Suppressor macrophage treated with lipopolysaccharide for 1 hour (primary cell): Measurements from ENCODE around the gene SPSB3.
A peak's percentile ranks its signal among the peaks of the same experiment; 100 is the strongest.
"Not testable (repeated sequence)": the region's sequence is repeated elsewhere in the genome, so short reads cannot be mapped to it uniquely, and the experiment has no call there.

Source experiments
- DNase-seq, 3 donors: peaks; one replicate each; pipeline ENCODE4 v3.0.0-alpha.2; 2020 to 2022

Gene SPSB3

DNA sequence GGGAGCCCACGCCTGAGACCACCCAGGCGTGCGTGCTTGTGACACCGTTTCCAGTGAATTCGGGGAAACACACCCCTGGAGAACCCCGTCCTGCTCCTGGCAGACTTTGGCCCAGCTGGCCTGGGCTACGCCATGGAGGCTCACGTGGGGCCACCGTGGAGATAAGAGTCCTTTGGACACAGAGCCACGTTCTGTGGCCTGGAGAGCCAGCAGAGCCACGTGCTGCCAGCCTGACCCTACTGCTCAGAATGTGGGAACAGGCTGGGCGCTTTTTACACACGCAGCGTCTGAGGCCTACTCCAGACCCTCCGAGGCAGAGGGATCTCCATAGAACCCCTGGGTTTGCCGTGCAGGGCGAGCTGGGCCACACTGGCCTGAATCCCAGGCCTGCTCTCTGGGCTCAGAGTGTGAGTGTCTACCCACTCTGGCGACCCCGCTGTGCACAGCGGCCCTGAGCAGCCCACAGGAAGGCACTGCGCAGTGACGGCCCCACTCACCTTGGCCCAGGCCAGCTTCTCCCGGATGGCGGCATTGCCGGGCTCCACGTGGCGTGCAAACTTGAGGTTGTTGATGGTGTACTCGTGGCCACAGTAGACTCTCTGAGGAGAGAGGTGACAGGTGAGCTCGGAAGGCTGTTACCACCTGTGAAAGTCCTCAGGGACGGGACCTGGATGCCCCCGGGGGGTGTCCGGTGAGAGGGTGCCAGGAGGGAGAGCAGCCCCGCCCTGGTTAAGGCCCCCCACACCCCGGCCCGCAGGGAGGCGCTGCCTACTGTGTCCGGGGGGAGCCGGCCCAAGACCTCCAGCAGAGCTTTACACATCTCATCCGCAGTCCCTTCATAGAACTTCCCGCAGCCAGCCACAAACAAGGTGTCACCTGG, 34.3 kb upstream of the SPSB3 start:
- DNase-seq: no peak

DNA sequence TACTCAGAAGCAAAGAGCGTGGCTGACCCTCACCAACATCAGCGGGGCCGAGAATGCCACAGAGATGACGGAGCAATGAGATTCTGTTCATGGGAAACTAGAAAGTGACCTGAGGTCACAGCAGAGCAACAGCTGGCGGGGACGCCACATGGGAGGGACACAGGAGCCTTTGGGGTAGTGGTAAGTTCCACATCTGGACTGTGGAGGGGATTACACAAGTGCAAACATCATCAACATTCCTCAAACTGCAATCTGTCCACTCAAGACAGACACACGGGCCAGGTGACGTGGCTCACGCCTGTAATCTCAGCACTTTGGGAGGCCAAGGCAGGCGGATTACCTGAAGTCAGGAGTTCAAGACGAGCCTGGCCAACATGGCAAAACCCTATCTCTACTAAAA, 33.1 kb upstream of the SPSB3 start:
- no peak for DNase-seq

DNA sequence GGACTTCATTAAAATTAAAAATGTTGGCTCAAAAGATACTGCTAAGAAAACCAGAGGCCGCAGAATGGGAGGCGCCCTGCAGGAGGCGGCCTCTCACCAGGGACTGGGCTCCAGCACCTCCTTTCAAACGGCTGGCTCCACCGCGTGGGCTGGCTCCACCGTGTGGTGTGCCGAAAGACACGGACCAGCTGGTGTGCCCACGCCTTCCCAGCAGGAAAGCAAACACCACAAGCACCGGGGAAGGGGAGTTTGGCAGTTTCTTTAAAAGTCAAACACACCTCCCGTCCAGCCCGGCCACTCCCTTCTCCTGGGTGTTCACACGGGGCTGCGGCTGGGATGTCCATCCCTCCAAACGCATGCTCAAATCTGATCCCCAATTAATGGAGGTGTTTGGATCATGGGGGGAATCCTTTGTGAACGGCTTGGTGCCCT, 30.4 kb upstream of the SPSB3 start:
- DNase-seq: peak; percentile 69 to 84 (median 75)

DNA sequence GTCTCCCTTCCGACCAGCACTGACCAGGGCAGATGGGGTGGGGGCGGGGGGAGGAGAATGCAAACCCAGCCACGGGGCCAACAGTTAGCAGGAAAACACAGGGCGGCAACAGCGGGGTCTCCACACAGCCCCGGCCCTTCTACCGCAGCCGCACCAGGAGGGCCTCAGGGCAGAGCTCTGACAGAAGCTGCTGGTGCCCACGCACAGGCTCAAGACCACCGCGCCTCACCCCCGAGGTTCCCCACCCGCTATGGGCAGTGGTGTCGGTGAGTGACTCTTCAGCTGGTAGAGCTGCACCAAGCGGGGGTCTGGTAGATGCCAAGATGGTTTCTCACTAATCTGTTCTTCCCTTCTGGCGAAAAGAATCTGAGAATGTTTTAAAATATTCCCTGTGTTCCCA, 28.2 kb upstream of the SPSB3 start:
- DNase-seq: no peak

DNA sequence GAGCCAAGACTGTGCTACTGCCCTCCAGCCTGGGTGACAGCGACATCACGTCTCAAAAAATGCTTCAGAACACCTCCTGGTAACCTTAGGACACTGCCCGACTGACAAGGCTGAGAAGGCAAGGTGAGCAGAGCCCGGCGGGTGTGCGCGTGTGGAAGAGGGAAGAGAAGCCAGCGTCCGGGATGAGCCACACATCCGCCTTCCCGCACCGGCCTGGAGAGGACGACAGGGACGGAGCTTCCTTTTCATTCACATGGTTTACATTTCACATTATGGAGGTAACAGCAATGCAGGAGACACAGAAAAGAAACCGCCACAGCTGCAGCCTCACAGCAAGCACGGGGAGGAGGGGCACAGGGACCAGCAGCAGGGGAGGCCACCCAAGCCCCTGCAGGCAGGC, 27.7 kb upstream of the SPSB3 start:
- DNase-seq: no peak

DNA sequence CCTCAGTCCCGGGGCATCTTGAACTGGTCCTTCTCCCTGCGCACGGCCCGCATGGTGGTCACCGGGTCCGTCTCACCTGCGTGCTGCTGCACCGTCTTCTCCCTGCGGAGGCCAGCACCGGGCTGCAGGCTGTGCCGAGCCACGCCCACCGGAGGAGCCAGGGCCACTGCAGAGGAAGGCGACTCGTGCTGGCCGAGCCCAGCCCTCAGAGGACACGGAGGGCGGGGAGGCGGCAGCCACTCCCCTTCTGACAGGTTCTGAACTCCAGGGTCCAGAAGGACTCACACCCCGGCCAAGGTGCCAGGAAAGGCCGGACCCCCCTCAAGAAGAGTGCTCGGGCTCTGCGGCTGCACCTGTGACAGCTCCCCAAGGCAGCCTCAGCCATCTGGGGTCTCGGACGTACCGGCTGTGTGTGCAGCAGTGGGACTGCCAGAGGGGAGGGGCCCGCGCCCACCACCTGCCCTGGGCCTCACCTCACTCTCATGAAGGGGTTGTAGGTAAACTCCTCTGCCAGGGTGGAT, 27.0 kb upstream of the SPSB3 start:
- no peak for DNase-seq

DNA sequence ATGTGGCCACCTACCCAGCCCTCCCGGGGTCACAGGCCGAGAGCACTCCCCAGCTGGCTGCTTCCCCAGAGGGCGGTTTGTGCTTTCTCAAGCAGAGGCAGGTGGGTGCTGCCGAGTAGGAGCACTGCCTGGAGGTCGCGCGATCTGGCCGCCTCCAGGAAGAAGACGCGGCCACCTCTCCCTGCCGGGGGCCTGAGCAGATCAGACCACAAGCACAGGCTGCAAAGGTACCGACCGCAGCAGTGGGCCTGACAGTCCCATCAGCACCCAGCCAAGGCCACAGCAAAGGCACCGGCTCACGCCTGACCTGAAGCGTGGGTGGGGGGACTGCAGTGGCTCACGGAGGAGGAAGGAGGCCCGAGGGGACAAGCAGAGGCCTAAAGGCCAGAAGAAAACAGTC, 26.3 kb upstream of the SPSB3 start:
- no peak for DNase-seq

DNA sequence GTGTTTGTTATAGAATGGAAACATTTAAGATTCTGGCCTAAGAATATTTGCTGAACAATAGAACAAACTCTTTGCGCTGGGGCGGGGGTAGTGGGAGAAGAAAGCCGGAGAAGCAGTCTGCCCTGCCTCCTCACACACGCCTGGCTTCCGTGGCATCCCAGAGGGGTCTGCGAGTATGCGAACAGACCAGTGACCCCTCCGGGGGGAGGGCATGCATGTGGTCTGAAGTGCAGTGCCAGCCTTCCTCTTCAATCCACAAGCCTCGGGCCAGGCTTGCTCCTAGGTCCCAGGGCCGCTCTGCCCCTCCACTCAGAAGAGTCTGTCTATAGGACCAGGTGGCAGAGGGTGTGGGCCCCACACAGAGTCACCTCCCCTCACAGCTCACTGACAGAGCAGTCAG, 25.3 kb upstream of the SPSB3 start:
- no peak for DNase-seq

DNA sequence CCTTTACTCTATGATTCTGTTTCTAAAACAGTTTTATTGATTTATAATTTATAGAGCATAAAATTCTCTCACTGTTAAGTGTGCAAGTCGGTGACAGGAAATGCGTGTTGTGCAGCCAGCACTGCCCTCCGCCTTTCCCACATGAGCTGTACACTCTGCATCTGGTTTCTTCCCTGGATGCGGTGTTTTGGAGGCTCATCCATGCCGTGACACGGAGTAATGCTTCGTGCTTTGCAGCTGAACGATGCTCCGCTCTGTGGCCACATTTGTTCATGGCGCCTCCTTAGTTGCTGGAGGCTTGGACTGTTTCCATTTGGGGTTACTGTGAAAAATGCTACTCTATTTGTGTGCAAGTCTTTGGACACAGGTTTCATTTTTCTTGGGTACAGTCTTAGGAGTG, 18.3 kb upstream of the SPSB3 start:
- no peak for DNase-seq

DNA sequence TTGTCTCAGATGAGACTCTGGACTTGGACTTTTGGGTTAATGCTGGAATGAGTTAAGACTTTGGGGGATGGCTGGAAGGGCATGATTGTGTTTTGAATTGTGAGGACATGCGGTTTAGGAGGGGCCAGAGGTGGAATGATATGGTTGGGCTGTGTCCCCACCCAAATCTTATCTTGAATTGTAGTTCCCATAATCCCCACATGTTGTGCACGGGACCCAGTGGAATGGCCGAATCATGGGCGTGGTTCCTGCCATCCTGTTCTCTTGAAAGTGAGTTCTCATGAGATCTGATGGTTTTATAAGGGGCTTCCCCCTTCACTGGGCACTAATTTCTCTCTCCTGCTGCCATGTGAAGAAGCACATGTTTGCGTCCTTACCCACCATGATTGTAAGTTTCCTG, 16.9 kb upstream of the SPSB3 start:
- DNase-seq: not testable (repeated sequence)

DNA sequence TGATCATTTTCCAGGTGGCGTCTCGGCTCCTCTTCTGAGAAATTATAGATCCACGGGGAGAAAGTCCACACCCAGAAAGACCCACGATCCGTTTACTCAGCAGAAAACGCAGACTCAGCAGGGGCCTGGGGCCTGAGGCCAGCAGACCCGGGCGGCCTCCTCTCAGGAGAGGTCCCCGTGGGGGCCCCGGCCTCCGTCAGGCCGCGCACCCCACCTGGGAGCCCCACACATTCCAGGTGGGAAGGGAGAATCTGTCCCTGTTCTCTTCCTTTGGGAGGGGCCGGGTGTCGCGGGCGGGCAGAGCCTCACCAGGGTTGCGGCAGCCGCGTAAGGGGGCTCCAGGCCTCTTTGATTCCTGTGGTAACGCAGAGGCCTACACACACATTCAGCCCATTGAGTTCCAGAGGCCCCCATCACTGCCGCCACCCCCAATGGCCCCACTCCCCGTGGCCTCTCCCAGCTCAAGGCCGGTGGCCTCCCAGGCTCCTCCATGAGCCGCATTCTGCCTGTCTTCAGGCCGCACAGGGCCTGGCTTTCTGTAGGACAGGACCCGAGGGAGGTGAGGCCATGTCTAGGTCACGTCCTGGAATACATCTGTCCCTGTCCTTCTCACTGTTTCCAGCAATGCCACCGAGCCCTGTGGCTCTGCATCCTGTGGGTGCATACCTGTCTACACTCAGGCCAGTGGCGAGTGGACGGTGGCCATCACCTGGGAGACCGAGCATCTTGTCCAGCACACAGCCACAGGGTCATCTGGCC, 12.7 kb upstream of the SPSB3 start:
- no peak for DNase-seq

DNA sequence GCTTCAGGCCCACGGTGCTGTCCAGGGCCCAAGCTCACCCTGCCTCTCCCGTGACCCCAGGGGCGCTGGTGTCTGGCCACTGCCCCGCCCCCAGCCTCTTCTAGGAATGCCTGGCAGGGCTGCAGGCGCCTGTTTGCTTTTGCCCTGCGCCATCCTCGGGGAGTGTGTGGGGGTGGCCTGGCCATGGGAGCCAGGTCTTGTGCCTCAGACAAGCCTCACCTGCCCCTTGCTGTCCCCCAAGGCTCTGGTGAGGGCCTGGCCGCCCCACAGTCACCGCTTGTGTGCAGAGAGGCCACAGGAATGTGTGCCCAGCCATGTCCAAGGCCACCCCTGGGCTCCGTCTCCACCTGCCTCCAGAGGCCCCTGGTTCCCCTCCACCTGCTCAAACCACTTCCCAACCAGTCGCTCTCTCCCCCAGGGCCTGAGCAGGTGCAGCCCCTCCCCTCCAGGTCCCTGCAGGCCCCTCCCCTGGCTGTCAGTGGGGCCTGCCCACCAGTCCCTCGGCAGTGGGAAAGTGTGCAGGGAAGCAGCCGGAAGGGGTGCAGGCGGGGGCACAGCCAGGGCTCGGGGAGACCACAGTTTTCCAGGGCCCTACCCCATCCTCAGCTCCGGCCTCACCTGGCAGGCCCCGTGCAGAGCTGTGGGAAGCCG, 12.0 kb upstream of the SPSB3 start:
- DNase-seq: no peak

DNA sequence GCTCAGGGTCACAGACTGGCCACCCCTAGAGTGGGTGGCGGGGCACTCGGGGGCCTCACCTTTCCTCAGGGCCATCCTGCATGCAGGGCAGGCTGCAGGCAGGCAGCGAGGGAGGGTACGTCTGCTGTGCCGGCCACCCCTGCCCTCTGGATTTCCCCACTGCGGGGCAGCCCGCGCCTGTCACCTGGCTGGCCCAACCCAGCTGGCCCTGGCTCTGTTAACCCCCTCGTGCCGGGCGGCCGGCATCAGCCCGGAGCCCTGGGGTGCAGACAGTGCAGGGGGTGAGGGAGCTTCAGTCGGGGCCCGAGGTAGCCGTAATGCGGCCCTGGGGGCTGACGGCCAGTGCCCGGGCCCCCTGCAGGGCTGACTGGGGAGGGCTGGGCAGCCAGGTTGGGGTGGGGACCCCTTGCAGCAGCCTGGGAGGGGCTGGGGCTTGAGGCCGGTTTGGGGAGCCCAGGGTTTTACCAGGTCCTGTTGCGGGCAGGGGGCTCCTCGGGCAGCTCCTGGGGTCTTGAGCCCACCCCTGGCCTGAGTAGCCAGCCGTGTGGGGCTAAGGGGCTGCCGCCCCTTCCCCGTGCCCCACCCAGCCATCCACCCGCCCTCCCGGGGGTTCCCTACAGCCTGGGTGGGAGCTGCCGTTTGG, 11.3 kb upstream of the SPSB3 start, which contains the start of gene IGFALS:
Gene IGFALS (minus strand): TSS at position 128 of the 643 bp plus-strand sequence. CDS start 53 bp downstream, at position 75.
- no peak for DNase-seq

DNA sequence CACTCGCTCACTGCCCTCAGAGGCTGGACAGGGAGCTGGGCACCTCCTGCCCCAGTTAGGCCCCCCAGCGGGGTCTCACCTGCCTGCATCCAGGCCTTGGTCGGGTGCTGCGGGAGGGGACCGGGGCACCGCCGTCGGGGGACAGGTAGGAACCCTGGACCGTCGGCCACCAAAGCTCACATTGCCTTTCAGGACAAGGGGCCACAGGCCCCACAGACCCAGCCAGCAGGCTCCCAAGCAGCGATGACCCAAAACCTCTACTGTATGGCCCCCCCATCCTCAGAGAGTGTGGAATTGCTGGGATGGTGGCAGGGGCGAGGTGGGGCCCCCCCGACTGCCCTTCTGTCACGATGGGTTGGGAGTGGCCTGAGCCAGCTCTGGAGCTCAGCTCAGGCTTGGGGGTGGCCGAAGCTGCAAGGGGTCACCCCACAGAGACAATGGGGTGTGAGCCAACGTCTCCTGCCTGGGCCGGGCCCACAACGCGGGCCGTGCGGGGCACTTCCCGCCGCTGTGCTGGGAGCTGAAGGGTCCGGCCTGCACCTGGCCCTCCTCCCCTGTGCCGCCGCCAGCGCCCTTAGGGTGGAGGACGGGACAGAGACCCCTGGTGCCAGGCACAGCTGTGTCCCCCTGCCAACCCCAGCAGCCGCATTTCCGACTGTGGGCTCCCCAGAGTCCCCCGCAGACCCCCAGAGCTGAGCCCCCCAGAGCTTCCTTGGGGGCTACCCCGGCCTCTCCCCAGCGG, 10.6 kb upstream of the SPSB3 start:
- no peak for DNase-seq

DNA sequence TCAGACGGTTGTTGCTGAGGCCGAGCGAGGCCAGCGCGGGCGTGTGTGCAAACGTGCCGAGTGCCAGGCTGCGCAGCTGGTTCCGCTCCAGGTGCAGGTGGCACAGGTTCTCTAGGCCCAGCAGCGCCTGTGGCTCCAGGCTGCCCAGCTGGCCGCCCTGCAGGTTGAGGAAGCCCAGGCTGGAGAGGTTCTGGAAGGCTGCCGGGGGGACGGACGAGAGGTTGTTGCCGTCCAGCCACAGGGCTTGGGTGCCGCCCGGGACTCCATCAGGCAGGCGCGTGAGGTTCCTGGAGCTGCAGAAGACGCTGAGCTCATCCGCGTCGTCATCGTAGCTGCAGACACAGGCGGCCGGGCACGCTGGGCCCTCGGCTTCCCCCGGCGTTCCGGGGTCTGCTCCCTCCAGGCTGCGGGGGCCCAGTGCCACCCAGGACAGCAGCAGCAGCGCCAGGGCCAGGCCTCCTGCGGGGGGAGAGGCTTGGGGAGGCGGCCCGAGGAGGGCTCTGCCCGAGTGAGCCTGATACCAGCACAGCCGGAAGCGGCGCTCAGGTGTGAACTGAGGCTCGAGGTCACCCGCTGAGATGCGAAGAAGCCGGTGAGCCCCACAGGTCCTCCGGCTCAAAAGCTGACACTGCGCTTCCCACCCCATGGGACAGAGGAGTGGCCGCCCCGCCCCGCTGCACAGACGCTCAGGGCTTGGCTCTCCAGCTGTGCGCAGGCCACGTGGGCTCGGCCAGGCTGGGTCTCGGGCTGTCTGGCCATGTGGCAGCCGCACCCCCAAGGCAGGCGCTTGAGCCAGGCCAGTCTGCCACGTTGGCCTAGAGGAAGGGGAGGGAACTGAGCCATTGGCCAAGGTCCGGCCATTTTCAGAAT, 9.8 kb upstream of the SPSB3 start:
- DNase-seq: no peak

DNA sequence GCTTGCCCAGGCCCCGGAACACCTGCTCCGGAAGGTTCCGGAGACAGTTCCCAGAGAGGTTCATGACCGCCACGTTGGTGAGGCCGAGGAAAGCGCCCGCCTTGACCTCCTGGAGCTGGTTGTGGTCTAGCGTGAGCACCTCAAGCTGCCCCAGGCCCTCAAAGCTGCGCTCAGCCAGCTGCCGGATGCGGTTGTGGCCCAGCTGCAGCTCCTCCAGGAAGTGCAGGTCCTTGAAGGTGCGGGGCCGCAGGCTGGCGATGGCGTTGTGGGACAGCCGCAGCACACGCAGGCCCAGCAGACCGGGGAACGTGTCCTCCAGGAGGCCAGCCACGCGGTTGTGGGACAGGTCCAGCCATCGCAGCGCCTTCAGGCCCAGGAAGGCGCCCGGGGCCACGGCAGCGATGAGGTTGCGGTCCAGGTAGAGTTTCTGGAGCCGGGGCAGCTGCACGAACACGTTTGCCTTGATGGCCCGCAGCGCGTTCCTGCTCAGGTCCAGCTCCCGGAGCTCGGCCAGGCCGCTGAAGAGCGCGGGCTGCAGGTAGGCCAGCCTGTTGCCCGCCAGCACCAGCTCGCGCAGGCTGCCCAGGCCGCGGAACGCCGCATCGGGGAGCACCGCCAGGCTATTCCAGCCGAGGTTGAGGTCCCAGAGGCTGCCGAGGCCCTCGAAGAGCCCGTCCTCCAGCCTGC, 9.0 kb upstream of the SPSB3 start:
- DNase-seq: no peak

DNA sequence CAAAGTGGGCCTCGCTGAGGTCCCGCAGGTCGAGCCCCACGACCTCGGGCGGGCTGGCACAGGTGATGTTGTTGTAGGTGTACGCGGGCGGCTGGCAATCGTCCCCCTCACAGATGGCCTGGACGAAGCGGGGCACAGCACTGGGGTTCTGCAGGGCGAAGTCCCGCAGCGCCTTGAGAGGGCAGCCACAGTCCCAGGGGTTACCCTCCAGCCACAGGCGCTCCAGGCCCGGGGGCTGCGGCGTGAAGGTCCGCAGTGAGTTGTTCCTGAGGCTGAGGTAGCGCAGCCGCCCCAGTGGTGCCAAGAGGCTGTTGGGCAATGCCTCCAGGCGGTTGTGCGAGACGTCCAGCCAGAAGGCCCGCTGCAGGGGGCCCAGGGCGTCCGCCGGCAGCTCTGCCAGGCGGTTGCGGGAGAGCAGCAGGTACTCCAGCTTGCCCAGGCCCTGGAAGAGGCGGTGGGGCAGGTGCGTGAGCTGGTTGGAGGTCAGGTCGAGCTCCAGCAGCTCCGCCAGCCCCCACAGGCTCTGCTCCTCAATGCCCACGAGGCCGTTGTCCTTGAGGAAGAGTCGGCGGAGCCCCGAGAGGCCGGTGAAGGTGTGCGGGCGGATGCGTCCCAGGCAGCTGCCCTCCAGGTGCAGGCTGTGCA, 8.4 kb upstream of the SPSB3 start:
- DNase-seq: no peak

DNA sequence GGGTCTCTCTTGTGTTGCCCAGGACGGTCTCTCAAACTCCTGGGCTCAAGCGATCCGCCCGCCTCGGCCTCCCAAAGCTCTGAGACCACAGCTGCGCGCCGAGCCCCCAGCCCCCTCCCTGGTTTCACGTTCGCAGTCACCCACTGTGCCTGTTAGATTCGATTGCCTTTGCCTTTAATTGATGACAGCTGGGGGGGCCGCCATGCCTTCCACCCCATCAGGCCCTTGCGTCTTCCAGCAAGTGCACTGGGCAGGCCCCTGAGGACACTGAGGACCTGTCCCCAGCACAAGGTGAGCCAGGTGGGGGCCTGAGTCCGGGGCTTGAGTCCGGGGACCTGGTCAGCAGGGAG, 7.9 kb upstream of the SPSB3 start:
- no peak for DNase-seq

DNA sequence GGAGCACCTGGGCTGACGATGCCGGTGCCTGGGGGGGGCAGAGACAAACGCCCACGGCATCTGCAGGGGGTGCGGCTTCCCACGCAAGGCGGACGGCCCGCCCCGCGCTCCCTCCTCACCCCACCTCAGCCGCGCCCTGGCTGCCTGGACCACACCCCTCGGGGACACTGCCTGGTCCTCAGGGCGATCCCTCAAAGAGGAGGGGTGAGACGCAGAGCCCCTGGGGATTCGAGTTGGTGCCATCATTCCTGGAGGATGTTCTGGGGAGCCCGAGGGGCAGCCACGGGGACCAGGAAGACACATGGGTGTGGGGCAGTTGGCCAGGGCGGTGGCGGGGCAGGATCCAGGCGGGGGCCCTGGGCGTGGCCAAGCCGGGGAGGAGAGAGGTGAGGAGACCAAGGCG, 7.3 kb upstream of the SPSB3 start:
- no peak for DNase-seq

DNA sequence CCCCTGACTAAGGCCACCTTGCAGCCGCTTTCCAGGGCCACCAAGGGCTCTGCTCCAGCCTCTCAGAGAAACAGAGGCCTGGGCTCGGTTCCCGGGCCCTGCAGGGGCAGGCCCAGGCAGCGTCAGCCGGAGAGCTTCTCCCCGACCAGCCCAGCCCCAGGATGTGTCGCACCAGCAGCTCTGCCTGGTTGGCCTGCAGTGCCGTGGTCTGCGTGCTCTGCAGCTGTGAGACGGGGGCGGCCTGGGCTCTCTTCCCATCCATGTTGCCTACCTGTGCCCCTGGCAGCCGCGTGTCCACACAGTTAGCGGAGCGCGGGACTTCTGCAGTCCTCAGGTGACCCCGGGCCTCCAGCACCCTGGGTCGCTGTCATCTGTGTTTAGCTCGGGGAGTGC, 6.3 kb upstream of the SPSB3 start:
- no peak for DNase-seq
